Activated CD4-positive, CD25-positive, alpha-beta regulatory T cell (primary cell): ENCODE measurements around the gene CDH22.

Source experiments
- DNase-seq, 4 experiments: peaks; one replicate each; lab custom pipeline; 2025; lab: John Stamatoyannopoulos, UW

CDH22 gene

DNA sequence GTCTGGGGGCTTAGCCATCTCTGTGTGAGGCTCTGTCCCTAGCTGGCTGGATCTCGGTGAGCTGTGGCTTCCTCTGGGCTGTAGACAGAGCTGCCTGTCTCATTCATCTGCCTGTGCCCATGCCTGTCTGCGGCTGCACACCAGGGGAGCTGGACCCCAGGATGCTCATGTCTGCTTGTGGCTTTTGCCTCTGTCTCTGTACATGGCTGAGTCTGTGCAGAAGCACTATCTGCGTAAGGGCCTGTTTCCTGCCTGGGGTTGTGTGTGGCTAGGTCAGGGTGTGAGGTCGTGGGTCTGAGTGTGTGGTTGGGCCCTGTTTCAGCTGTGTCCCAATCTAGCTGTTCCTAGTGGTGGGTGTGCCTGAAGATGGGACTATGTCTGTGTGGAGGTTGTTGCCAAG, 68.2 kb downstream of the CDH22 start:
- DNase-seq: no peak

DNA sequence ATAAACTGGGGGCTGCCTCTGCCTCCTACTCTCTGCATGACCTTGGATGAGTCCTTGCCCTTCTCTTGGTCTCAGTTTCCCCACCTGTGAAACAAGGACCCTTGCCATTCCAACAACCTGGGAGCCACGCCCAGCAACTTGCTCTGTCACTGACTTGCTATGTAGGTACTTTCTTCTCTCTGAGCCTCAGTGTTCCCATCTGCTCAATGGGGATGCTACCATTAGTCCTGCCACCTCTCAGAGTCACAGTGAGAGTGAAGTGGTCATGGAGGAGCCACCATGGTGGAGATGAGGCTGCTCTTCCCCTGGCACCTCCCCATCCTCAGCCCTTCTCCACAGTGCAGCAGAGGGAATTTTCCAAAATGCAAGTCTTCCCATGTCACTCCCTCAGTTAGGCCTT, 70.6 kb downstream of the CDH22 start:
- DNase-seq: no peak

DNA sequence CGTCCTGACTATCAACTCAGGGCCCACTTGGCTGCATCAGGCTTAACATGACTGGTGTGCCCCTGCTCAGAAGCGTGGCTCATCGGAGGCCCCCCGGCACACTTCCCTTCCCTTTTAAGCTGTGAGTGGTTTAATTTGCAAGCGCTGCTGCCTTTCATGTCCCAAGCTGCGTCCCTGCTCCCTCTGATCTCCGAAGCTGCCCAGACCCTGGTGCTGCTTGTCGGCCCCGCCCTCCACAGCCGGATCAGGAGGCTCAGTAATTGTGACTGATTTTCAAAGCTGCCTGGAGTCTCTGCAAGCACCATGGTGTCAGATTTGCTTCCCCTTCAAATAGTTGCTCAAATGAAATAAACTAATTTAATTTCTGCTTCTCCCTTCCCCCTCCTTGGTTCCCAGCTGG, 71.1 kb downstream of the CDH22 start:
- DNase-seq: no peak

DNA sequence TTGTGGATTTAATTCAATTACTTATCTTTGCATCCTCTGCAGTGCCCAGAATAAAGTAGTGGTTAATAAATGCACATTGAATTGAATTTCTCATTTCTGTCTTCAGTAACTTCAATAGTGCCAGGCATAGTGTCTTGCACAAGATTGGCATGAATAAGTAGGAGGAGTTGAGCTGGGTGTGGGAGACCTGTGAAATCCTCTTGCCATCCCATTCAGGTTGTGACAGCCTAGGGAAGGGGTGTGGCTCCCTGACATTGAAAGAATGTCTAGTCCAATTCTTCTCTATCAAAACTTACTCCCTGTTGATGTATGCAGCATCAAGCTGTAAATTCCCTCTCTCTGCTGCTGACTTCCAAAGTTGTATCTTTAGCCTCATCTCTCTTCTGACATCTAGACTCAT, 73.2 kb downstream of the CDH22 start:
- no peak for DNase-seq

DNA sequence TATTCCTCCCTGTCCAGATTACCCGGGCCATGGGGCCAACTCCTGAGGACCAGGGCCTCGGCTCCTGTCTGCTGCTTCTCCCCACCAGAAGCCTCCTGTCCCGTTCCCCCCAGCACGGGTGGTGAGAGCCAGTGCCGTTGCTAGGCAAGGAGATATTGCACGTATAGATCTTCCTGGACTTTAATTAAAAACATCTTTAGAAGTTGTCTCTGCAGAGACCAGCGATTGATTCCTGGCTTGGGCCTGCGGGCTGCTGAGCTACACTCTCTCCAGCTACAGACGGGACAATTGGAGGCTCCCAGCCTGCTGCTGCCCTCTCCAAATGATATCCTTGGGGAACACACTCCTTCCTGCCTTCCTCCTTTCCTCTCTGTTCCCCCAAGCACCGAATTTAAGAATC, 74.6 kb downstream of the CDH22 start:
- DNase-seq: no peak

DNA sequence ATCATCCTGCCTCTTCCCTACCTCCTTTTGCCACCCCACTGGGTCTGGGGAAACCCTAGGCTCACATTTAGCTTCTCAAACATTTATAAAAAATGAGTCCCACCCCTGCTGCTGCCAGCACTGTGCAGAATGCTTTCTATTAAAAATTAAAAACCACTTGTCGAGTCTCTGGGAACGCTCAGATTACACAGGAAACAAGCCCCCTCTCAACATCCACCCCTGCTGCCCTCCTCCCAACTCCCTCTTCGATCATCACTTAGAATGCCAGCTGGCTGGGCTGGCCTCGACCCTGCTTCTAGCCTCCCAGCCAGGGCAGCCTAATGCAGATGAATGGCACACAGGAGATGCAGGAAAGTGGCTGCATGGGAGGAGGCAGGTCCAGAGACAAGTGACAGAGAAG, 75.8 kb downstream of the CDH22 start:
- no peak for DNase-seq

DNA sequence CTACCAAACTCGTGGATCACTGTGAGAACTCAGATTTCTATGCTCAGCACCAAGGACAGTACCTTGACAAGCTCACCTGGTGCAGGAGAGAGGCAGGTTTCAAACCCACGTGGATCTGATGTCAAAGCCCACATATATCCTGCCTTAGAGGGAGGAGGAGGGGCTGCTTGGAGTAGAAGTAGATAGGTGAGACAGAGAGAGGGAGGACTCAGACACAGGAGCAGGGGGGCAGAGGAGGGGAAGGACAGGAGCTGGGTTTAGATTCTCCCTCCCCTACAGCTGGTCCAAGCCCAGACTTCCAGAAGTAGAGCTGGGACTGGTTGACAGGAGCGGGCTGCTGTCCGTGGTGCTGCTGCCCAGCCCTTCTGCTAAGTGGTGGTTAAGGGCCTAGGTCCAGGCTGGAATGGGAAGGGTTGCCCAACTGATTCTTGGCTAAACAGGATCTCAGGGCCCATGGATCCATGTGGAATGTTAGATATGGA, 77.5 kb downstream of the CDH22 start:
- DNase-seq: no peak

DNA sequence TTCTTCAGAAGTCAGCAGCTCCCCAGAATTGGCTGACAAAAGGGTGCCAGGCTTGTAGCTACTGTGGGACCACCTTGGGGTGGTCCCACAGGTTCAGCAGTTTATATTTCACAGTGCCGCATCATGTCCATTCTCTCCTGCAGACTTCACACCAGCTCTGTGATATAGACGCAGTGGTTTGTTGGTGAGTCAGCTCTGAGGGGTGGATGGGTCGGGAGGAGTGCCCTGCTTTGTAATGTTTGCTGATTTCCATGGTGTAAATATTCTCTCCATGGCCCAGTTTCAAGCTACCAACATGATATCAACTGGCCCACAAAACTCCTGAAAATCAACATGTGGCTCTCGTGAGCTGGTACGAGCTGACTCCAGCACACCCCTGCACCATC, 78.2 kb downstream of the CDH22 start:
- no peak for DNase-seq

DNA sequence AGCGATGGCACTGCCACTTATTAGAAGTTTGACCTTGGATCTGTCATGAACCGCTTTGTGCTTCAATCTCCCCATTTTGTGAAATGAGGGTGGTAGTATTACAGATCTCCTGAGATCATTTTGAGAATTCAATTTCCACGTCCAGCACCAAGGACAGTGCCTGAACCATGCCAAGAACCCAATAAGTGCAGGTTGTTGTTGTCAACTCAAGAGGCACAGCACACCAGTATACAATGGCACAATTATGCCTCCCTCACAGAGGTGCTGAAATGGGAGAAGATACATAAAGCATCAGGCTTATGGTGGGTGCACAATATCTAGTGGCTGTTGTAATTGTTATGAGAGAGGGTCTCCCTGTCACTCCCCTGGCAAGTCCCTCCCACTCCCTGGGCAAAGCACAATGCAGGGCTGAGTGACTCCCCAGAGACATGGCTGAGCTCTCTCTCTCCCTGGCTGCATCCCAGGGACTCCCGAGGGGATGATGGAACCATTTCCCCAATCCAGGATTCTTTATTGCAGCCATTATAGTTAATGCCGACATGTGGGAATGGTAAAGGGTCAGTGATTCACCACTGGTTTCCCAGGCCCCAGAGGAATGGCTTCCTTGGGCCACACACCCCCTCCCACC, 78.7 kb downstream of the CDH22 start:
- DNase-seq: no peak

DNA sequence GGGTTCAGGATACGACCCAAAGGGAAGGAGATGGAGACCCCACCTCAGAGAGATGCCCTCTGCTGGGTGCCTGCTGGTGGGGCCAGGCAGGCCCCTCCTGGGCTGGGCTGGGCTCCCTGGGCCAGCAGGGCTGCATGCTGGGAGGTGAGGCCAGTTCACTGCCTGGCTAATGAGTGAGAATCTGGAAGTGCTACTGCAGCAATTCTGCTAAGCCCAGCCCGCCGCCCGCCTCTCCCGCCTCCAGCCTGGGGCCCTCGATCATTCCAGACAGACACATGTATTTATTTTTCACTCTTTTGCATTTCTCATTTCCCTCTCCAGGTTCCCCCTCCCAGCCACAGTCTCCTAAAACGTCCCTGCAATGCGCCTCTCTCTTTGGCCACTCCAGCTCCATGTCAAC, 79.6 kb downstream of the CDH22 start:
- DNase-seq: no peak

DNA sequence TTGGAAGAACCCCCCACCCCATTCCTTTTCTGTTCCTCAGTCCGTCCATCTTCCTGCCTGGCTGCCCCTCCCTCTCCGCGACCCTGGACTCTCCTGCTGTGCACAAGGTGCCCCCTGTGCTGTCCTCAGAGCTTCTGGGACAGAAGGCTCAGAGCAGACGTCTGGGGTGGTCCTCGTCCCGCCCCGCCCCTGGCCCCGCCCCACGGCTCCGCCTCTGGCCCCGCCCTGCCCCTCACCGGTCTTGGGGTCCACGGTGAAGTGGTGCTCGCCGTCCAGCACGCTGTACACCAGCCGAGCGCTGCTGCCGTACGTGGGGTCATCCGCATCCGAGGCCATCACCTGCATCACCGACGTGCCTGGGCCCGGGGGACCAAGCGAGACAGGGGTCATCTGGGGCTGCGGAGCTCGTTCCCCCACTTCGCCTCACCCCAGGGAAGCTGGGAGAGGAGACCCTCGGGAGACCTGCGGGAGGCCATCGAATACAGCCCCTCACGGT, 81.0 kb downstream of the CDH22 start:
- no peak for DNase-seq

DNA sequence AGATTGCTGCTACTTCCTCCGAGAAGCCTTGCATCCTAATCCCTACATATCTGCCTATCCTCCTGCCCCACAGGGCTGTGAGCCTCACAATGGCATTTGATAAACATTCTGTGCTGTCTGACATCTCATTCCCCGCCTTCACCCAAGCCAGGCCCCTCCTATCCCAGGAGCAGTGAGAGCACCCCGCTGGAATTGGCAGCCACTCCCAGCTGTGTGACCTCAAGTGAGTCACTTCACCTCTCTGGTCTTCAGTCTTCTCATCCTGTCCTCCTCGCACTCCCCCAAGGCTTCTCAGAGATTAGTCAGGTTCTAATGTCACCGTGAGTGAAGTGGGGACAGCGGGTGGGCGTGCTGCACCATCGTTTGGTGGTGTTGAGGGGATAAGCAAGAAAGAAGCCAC, 81.7 kb downstream of the CDH22 start:
- DNase-seq: no peak

DNA sequence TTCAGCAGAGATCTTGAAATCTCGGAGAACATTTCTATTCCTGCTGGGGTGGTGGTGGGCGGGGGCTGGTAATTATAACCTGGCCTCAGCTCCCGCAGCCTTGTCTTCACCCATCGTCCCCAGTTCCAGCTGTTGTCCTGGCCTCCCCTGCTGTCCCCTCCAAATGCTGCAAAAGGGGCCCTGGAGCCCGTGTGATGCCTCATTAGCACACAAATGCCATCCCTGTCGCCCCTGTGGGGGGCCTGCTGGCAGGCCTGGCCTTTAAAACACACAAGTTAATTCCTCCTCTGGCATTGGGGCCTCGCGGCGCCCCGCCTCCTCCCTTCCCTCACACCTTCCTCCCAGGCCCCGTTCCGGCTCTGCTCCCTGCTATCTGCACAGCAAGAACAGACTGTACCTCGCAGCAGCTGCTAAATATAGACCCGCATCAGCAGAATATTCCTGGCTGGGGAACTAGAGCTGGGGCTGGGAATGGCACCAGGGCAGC, 85.7 kb downstream of the CDH22 start:
- DNase-seq: no peak

DNA sequence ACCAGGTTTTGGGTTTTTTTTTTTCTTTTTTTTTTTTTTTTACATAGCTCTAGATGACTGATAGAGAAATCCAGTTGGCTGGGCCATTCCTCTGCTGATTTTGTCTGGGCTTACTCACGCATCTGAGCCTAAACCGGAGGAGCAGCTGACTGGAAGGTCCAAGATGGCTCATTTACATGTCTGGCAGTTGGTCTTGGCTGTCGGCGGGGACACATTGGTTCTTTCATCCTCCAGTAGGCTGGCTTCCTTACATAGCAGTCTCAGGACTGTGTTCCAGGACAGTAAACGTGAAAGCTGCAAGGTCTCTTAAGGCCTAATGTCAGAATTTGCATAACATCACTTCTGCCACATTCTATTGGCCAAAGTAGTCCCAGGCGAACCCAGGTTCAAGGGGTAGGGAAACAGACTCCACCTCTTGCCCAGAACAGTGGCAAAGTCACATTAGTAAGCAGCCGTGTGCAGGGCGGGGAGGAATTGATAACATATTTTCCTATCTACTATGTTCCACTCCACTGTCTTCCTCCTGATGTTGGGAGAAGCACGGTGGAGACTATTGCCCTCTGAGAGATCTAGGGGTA, 87.0 kb downstream of the CDH22 start:
- no peak for DNase-seq

DNA sequence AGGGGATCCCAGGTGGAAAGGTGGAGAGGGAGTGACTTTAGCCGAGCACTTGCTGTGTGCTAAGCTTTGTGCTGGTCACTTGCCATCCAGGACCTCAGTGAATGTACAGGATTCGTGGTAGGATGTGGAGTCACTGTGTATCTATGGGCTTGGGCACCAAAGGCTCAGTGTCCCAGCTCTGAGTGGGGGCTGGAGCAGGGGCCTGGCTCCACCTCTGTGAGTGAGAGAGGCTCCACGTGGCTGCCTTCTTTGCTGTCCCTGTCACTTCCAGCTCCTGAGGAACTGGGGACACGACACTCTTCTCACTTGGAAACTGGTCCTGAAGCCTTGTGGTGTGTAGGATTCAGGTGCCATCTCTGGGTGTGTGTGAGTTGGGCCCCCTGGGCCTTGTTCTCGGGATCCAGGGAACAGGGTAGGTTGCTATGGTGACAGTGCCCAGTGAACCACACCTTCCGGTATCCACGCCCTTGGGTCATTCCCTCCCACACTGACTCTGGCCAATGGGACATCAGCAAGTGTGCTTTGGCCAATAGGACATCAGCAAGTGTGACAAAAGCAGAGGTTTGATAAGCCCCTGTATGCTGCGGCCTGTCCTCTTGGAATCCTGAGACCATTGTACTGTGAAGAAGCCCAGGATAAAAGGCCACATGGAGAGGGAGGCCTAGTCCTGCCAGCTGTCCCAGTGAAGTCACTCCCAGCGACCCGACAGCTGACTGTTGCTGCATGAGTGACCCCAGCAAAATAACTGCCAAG, 87.7 kb downstream of the CDH22 start:
- DNase-seq: no peak

DNA sequence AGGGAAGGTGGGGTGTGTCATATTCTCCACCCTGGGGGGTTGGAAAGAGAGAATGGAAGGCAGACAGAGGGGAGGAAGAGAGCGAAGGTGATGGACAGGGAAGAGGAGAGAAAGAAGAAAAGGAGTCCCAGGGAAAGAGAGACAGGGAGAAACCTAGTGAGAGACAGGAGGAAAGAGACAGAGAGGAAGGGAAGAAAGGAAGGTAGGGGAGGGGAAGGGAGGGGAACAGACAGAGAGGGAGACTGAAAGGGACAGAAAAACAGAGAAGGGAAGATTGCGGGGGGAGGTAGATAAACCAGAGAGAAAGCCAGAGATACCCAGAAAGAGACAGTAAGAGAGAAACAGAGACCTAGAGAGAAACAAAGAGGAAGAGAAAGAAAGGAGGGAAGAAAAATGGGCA, 88.4 kb downstream of the CDH22 start:
- no peak for DNase-seq

DNA sequence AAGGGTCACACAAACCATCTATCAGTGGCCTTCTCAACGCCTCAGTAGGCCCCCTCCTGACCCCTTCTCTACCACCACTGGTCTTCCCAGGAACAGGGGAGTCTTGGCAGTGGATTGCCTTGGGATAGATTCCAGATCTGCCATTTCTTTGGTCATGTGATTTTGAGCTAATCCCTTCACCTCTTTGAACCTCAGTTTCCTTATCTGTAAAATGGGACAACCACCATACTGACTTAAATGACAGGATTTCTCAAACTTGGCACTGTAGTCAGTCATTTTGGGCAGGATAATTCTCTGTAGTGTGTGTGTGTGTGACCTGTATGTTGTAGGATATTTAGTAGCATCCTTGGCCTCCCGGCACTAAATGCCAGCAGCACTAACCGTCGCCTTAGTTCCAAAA, 89.1 kb downstream of the CDH22 start:
- no peak for DNase-seq

DNA sequence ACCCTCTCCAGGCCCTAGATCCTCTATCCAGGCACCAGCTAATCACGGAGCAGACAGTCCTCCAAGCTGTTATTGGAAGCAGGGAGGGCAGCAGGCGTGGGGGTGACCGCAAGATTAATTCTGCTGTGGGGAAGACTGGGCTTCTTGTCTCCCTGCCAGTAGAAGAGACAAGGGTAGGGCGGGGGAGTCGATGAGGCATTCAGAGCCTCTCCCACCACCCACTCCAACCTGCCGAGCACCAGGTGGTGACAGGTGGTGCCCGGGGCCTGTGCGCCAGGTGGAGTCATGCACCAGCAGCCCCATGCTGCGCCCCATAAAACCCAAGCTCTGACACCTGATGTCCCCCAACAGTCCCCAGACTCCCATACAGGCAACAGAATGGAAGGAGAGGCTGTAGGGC, 89.6 kb downstream of the CDH22 start:
- DNase-seq: no peak

DNA sequence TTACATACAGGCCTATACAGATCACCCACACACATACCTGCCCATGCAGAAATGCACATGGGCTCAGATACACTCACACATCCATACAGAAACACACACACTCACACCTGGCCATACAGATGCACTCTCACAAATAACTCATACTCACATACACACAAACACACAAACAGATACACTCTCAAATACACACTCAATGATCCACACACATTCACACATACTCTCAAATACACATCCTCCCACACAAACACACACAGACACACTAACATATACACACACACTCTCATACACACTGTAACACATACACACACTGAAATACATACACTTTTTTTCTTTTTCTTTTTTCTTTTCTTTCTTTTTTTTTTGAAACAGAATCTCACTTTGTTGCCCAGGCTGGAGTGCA, 90.7 kb downstream of the CDH22 start:
- no peak for DNase-seq

DNA sequence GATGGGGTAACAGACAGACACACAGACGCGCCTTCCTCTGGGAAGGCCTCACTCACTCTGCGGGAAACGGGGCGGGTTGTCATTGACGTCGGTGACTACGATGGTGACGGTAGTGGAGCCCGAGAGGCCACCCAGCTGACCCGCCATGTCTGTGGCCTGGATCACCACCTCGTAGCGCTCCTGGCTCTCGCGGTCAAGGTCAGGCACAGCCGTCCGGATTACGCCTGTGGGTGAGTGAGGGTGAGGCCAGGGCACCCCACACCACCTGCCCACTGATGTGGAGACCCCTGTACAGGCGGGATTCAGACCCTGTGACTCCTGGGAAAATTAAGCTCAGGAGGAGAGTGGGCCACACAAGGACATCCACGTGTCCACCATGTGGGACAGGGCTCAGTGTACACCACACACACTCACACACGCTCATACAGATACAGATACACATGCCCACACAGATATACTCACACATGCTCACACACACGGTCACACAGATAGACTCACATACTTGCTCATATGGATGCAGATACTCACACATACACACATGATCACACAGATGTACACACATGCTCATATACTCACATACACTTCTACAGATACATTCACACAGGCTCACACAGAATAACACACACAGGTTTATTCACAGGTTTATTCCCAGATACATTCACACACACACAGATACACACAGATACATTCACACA, 91.4 kb downstream of the CDH22 start:
- no peak for DNase-seq

DNA sequence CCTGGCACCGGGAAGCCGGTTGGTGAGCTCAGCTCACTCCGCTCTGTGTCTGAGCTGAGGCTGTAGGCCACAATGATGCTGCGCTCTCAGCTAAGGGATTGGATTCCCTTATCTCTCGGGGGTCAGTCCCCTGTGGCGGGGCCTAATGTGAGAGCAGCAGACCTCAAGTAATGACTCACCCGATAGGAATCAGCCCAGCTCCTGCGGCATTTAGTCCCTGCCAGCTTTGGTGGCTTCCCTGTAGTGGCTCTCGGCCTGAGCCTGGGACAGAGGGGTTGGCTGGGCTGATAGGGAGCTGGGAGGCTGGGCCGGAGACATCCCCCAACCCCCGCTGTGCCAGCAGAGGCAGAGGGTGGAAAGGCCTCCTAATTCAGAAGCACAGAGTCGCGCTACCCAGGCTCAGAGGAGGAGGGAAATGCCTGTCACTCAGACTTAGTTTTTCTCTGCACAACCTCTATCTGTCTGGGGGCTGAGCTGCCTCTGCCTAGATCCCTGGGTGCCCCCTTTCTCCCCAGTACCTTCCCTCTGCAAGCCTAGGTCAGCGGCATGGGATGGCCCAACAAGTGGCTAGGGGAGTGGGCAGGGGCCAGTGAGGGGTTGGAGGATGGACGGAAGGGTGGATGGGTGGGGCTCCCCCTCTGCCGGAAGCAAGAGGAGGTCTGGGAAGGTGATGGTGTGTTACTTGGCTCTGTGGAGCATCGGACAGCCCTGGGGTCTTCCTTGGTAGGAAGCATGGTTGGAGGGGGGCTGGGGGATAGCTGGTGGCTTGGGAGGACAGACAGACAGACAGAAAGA, 92.2 kb downstream of the CDH22 start:
- no peak for DNase-seq
